ENCODE data around the gene ZNF184. TPM values are rescaled to one million over a fixed set of nuclear protein-coding genes. Genes with fewer than 3 reads are reported as not detected.

Gene ZNF184
- total and polyA plus RNA-seq, 9 of the 15 experiments (the other 6 are each of a cell fraction or from before 2014, with no cell fraction given): 7.6 to 22.2 (median 12.8) TPM

DNA sequence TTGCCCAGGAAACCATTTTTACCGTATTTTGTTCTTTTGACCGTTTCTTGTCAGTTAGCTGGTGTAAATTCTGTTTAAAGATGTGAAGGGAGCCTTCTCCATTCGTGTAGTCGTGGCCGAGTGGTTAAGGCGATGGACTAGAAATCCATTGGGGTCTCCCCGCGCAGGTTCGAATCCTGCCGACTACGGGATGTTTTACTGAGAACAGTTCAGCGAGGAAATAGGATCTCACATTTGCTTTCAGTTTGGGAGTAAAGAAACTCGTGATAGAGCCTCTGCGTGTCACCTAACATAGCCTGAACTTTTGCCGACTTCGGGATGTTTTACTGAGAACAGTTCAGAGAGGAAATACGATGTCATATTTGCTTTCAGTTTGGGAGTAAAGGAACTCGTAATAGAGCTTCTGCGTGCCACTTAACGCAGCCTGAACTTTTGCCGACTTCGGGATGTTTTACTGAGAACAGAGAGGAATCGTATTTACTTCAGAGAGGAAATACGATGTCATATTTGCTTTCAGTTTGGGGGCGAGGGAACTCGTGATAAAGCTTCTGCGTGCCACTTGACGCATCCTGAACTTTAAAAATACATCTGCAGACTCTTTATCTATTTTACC is 5.9 kb upstream of the ZNF184 start (continued):
- TF ChIP-seq MIER1 (IDR thresholded peaks at IDR 0.05; ENCODE audit: low read depth) (0 out of 2 replicates have a peak, but pooled peaks have one; percentile 21), FOXJ2 (tag; IDR thresholded peaks at IDR 0.05) (peak; percentile 78; the same call in 1 of the 2 replicates), NCOA4 (IDR thresholded peaks at IDR 0.05; ENCODE audit: partially characterized antibody) (no peak), CCAR2 (IDR thresholded peaks at IDR 0.05; ENCODE audit: low read depth, low read length) (no peak), SMC3 (conservative IDR thresholded peaks at IDR 0.05; ENCODE audit: insufficient read depth, low read depth, low read length) (no peak; the same call in 1 of the 2 replicates), HSF4 (CRISPR knock-in tag; IDR thresholded peaks at IDR 0.05; ENCODE audit: borderline replicate concordance) (no peak), CBFA2T3 (IDR thresholded peaks at IDR 0.05) (no peak), CEBPG (CRISPR knock-in tag; IDR thresholded peaks at IDR 0.05) (no peak), CEBPG (tag; conservative IDR thresholded peaks at IDR 0.05 in 1 of 2, IDR thresholded peaks at IDR 0.05 in 1 of 2) (no peak), SIN3B (IDR thresholded peaks at IDR 0.05; ENCODE audit: low read depth) (no peak), CEBPB (tag; IDR thresholded peaks at IDR 0.05) (no peak), ZBTB17 (CRISPR knock-in tag; IDR thresholded peaks at IDR 0.05) (no peak), ZNF695 (CRISPR knock-in tag; IDR thresholded peaks at IDR 0.05) (no peak), SRSF9 (IDR thresholded peaks at IDR 0.05; ENCODE audit: borderline replicate concordance, low read depth, low read length) (no peak), HEY1 (CRISPR knock-in tag; IDR thresholded peaks at IDR 0.05; ENCODE audit: borderline replicate concordance) (peak; percentile 83; the same call in 1 of the 2 replicates), KDM4B (IDR thresholded peaks at IDR 0.05; ENCODE audit: borderline replicate concordance in 2 of 2, low read depth in 1 of 2) (no peak), SMARCC2 (IDR thresholded peaks at IDR 0.05; ENCODE audit: low read depth) (0 out of 2 replicates have a peak, but pooled peaks have one; percentile 19)
- TF ChIP-seq, protein P1, sequence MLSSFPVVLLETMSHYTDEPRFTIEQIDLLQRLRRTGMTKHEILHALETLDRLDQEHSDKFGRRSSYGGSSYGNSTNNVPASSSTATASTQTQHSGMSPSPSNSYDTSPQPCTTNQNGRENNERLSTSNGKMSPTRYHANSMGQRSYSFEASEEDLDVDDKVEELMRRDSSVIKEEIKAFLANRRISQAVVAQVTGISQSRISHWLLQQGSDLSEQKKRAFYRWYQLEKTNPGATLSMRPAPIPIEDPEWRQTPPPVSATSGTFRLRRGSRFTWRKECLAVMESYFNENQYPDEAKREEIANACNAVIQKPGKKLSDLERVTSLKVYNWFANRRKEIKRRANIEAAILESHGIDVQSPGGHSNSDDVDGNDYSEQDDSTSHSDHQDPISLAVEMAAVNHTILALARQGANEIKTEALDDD (IDR thresholded peaks at IDR 0.05): peak; percentile 91
- TF ChIP-seq, protein P2, sequence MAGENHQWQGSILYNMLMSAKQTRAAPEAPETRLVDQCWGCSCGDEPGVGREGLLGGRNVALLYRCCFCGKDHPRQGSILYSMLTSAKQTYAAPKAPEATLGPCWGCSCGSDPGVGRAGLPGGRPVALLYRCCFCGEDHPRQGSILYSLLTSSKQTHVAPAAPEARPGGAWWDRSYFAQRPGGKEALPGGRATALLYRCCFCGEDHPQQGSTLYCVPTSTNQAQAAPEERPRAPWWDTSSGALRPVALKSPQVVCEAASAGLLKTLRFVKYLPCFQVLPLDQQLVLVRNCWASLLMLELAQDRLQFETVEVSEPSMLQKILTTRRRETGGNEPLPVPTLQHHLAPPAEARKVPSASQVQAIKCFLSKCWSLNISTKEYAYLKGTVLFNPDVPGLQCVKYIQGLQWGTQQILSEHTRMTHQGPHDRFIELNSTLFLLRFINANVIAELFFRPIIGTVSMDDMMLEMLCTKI (IDR thresholded peaks at IDR 0.05; ENCODE audit: partially characterized antibody): no peak
- TF ChIP-seq, protein P3, sequence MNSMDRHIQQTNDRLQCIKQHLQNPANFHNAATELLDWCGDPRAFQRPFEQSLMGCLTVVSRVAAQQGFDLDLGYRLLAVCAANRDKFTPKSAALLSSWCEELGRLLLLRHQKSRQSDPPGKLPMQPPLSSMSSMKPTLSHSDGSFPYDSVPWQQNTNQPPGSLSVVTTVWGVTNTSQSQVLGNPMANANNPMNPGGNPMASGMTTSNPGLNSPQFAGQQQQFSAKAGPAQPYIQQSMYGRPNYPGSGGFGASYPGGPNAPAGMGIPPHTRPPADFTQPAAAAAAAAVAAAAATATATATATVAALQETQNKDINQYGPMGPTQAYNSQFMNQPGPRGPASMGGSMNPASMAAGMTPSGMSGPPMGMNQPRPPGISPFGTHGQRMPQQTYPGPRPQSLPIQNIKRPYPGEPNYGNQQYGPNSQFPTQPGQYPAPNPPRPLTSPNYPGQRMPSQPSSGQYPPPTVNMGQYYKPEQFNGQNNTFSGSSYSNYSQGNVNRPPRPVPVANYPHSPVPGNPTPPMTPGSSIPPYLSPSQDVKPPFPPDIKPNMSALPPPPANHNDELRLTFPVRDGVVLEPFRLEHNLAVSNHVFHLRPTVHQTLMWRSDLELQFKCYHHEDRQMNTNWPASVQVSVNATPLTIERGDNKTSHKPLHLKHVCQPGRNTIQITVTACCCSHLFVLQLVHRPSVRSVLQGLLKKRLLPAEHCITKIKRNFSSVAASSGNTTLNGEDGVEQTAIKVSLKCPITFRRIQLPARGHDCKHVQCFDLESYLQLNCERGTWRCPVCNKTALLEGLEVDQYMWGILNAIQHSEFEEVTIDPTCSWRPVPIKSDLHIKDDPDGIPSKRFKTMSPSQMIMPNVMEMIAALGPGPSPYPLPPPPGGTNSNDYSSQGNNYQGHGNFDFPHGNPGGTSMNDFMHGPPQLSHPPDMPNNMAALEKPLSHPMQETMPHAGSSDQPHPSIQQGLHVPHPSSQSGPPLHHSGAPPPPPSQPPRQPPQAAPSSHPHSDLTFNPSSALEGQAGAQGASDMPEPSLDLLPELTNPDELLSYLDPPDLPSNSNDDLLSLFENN (IDR thresholded peaks at IDR 0.05; ENCODE audit: low read depth in 2 of 2, low read length in 2 of 2): no peak; a peak in 1 of 4 replicates
- TF ChIP-seq, protein P4, sequence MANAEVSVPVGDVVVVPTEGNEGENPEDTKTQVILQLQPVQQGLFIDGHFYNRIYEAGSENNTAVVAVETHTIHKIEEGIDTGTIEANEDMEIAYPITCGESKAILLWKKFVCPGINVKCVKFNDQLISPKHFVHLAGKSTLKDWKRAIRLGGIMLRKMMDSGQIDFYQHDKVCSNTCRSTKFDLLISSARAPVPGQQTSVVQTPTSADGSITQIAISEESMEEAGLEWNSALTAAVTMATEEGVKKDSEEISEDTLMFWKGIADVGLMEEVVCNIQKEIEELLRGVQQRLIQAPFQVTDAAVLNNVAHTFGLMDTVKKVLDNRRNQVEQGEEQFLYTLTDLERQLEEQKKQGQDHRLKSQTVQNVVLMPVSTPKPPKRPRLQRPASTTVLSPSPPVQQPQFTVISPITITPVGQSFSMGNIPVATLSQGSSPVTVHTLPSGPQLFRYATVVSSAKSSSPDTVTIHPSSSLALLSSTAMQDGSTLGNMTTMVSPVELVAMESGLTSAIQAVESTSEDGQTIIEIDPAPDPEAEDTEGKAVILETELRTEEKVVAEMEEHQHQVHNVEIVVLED (CRISPR knock-in tag; IDR thresholded peaks at IDR 0.05): peak; percentile 22; the same call in 1 of the 2 replicates

Measured in K562 (cell line).